ENCODE measurements around the gene ATG16L1.

GRCh38 chr2:233250568-233250967, 905 bp upstream of the ATG16L1 start:
- no peak for TF ChIP-seq EZH2phosphoT487 (IDR thresholded peaks at IDR 0.05; ENCODE audit: insufficient read depth, low read depth)
- TF ChIP-seq EZH2 (IDR thresholded peaks at IDR 0.05; ENCODE audit: insufficient read depth, poor library complexity, severe bottlenecking): no peak
